Prostate gland (tissue), 2 donors: Measurements from ENCODE around the gene CADM4.

ENCODE experiments used
- POLR2A ChIP-seq: fragments of 450-650 bp; IDR thresholded peaks from one replicate; pipeline ENCODE4 v1.6.1; 2016; ENCODE audit warnings: antibody characterized with exemption, mild to moderate bottlenecking
- TF ChIP-seq, protein P1 (sequence below), 4 experiments: fragments of 200-600 bp in 2 of 4; fragments of 450-650 bp in 2 of 4; sonication (generic) in 2 of 4; IDR thresholded peaks; 1 replicate in 3 of 4; 2 replicates in 1 of 4; pipeline ENCODE4 v1.5.1; 2016 to 2019; ENCODE audit warnings: antibody characterized with exemption in 4 of 4, mild to moderate bottlenecking in 2 of 4, moderate library complexity in 2 of 4

DNA sequence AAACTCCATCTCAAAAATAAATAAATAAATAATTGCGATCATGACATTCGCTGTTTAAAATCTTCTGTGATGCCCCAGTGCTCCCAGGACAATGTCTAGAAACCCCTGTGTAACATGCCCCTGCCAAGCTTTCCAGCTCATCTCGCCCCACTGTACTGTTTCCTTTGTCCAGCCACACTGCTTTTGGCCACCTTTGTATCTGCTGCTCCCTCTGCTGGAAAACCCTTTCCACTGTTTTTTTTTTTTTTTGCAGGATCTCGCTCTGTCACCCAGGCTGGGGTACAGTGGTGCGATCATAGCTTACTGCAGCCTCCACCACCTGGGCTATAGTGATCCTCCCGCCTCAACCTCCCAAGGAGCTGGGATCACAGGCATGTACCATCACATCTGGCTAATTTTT lies 22.8 kb upstream of the CADM4 start:
- no peak for TF ChIP-seq POLR2A
- TF ChIP-seq, protein P1, sequence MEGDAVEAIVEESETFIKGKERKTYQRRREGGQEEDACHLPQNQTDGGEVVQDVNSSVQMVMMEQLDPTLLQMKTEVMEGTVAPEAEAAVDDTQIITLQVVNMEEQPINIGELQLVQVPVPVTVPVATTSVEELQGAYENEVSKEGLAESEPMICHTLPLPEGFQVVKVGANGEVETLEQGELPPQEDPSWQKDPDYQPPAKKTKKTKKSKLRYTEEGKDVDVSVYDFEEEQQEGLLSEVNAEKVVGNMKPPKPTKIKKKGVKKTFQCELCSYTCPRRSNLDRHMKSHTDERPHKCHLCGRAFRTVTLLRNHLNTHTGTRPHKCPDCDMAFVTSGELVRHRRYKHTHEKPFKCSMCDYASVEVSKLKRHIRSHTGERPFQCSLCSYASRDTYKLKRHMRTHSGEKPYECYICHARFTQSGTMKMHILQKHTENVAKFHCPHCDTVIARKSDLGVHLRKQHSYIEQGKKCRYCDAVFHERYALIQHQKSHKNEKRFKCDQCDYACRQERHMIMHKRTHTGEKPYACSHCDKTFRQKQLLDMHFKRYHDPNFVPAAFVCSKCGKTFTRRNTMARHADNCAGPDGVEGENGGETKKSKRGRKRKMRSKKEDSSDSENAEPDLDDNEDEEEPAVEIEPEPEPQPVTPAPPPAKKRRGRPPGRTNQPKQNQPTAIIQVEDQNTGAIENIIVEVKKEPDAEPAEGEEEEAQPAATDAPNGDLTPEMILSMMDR (IDR thresholded peaks at IDR 0.05) = peak in 1 of 4 experiments; percentile 13
